GM10266 (cell line): Measurements from ENCODE around the gene HERC3.

Experiments used
- DNase-seq: peaks from one replicate; pipeline ENCODE4 v3.0.0; 2012; ENCODE audit errors: extremely low spot score
- CTCF ChIP-seq: IDR thresholded peaks from 2 replicates; pipeline ENCODE4 v1.5.1; 2012; ENCODE audit warnings: mild to moderate bottlenecking, low read depth; ENCODE audit not compliant: control insufficient read depth, insufficient read depth; ENCODE audit errors: missing control alignments

Gene HERC3

GRCh38 chr4:88744609-88745008 lies 152.3 kb downstream of the HERC3 start:
- no peak for DNase-seq
- no peak for TF ChIP-seq CTCF

- TF ChIP-seq CTCF = no peak
- DNase-seq = no peak
These were observed 152.9 kb downstream of the HERC3 start for GRCh38 chr4:88745175-88745574.

GRCh38 chr4:88745581-88746163 lies 153.4 kb downstream of the HERC3 start:
- DNase-seq = no peak
- TF ChIP-seq CTCF = no peak

- no peak for DNase-seq
- no peak for TF ChIP-seq CTCF
These were observed 153.9 kb downstream of the HERC3 start for GRCh38 chr4:88746206-88746605.

DNA sequence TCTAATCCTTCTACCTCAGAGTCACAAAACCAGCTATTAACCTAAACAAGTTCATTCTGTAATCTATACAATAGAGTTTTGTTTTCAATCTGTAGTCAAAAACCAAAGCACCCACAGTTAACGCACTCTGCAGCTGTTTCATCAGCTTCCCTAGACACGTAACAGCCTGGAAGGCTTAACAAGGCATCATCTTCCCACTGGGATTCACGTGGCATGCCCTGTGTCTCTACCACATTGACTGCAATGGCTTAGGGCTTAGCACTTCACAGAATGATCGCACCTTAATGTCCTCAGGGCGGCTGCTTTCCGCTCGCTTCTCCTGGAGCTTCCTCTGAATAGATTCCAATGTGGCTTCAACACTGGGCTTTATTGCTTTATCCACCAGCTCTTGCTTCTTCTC lies 155.1 kb downstream of the HERC3 start:
- TF ChIP-seq CTCF = no peak
- no peak for DNase-seq

DNA sequence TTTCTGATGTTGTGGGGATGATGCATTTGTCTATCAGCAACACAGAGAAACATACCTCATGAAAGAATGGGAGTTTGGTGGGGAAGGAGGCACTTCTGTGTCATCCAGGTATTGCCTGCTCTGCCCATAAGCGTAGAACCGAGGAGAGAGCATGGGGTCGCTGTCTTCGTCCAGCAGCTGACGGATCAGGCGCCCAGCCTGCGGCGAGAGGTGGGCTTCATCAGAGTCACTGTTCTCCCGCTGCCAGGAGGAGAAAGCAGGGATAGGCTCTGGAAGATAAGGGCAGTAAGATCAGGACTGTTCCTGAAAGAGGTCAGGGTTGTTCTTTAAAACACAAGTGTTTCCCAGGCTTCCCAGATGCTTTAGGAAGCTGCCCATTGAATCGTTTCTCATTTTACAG lies 158.1 kb downstream of the HERC3 start:
- TF ChIP-seq CTCF = no peak
- no peak for DNase-seq

DNA sequence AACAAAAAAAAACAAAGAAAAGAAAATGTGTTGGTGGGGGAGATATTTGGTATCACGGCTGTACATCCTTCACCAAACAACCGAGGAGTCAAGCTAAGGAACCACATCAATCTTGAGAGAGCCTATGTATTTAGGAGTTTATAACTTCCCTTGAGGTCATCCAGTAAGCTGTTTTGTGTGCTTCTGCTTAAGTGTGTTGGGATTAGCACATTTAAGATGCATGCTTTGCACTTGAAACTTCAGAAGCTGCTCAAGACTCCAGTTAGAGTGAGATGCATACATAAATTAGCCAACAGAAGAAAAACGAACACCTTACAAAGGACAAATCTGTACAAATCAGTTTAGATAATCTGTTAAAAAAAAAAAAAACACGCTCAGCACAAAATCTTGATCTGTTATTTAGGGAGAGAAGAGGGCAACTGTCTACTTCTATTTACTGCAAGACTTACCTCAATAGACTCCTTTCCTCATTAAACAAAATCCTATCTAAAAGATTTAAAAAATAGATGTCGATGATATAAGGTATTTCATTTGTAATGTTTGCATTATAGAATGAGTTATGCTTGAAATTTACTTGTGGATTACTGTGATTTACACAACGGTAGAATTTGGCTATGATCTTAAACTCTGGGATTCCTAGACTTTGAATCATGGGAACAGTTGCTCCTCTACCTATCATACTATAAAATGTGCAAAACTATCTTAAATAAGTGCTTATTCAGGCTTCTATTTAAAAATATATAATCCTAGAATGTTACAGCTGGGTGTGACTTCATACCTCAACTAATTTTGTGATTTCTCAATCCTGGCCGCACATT lies 159.2 kb downstream of the HERC3 start:
- no peak for DNase-seq
- no peak for TF ChIP-seq CTCF
